NCI-H2107 treated with DMSO at 0.1 percent for 48 hours (cell line): Measurements from ENCODE around the gene LAMP1.
"Not testable (repeated sequence)": the region's sequence is repeated elsewhere in the genome, so short reads cannot be mapped to it uniquely, and the experiment has no call there.

ENCODE experiments used
- DNase-seq: peaks from one replicate; lab custom pipeline; 2025; ENCODE audit not compliant: unreplicated experiment; lab: John Stamatoyannopoulos, UW

Gene LAMP1

GRCh38 chr13:113327391-113327765 is 30.3 kb downstream of the LAMP1 start:
- DNase-seq: no peak

DNA sequence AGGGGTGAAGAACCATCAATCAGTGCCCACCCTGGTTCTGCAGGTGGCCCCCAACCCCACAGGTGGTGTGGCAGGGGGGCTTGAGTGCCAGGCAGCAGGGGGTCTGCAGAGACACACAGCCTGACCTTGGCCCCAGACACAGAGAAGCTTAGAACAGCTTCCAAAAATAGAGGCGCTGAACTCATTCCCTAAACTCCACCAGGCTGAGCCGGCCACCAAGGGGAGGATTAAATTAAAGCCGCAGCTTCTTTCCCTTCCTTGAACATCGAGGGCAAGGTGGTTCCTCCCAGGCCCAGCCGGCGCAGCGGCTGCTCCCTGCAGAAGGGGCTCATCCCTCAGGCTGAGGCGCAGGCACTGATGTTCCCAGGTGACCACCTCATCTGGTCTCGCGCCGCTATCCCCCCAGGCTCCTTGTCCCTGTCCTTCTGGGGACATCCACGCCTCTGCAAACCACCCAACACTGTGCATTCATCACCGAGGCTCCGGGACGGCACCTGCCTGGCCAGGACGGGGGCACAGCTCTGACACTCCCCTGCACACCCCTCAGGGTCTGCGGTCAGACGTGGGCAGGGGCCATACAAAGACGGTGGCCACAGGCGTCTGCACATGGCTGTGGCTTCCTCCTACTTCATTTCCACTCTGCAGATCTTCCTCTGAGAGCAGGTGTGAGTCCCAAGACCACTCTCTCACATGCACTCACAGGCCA is 30.9 kb downstream of the LAMP1 start:
- DNase-seq: no peak

- DNase-seq: no peak
Measured at GRCh38 chr13:113328851-113329250, 31.8 kb downstream of the LAMP1 start.

DNA sequence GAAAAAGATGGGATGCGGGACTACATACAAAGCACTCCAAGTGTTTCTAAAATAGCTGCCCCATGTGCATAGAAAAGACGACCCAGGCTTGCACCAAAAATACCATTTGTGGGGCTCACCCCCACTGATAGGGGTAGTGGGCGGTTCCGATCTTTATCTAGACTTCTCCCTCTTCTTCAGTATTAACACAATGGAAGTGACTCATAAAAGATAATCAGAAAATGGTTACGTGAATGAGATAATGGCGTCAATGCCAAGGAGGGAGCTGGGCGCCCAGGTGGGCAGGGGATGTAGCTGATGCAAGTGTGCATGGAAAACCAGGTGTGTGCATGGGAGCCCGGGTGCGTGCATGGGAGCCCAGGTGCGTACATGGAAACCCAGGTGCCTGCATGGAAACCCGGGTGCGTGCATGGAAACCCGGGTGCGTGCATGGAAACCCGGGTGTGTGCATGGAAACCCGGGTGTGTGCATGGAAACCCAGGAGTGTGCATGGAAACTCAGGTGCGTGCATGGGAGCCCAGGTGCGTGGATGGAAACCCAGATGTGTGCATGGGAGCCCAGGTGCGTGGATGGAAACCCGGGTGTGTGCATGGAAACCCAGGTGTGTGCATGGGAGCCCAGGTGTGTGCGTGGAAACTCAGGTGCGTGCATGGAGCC is 32.7 kb downstream of the LAMP1 start:
- no peak for DNase-seq

DNA sequence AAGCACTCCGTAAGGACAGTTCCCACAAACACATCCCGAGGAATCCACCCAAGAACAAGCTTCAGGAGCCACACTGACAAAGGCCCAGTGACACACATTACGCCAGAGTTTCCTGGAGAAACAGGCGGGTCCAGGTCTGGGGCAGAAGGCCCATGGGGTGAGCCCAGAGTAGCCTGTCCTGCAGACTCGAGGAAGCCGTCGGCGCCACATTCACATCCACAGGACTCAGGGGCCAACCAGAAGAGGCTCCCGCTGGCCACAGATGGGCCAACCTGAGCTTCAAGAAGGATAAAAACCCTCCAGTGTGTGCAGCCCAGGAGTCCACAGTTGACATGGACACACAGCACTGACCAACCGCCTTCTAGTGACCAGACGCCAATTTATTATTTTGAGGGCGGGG is 35.6 kb downstream of the LAMP1 start:
- DNase-seq: no peak

DNA sequence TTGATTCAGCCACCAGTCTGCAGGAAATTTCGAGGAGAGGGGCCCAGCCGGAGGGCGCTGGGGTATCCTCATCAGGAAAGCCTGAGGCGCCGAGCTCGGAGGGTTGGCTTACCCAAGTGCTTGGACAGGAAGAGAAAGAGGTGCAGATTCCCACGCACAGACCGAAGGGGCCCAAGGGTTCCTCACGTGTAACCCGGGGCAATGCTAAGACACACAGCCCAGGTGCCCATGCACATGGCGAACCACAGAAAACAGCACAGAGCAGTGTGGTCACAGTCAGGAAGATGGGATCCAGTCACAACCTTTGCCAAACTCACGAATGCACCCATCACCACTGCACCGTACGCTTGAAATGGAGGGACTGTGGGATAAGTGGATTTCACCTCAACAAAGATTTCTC is 36.0 kb downstream of the LAMP1 start:
- no peak for DNase-seq

DNA sequence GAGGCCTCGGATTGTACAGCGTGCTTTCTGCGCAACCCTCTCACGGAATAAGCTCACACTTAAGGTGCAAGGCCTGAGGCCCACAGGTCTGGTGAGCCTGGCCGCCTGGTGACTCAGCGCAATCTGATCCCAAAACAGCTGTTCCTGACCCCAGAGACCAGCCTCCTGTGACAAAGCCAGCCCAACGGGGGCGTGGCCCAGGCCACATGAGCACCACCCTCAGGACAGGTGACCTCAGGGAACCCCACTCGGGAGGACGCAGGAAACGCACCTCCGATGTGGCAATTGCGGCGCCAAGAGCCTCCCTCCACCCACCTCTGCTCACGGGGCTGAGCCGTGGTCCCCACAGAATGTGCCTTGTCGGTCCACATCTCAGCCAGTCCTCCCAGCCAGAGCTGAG is 40.5 kb downstream of the LAMP1 start:
- DNase-seq: no peak

- no peak for DNase-seq
Measured at GRCh38 chr13:113337976-113338375, 40.9 kb downstream of the LAMP1 start.

- DNase-seq: no peak
Measured at GRCh38 chr13:113338451-113338850, 41.4 kb downstream of the LAMP1 start.

DNA sequence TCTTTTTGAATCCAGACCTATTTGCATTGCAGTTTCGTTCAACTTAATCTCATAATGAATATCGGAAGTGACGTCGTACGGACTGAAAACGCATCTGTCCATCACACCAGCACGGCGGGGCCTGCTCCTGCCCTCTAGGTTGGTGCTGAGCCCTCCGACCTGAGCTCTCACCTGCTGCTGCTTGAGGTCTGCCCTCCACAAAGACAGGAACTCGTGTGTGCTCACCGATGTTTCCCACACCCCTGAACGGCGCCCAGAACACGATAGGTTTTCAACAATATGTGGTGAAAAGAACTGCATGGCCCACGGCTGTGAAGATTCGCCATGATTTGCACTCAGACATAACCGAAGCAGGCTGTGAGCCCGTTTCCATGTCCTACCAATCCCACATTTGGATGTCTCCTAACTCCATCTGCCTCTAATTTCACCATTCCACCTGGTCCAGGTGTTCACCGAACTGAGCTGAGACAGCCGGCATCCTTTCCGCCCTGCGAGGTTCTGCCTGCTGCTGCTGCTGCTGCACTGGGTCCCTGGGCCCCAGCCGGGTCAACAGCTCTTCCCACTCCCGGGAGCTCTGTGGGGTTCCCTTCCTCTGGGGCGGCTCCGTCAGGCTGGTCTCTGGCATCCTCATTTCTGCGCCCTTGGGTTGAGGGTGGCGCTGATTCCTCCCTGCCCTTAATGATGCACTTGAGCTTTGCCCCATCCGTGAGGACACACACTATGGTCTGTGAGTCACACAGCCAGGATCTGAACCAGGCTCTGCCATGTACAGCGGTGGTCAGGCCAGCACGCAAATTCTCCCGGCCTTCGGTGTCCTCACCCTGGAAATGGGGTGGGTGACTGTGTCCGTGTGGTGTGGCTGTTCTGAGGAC is 46.0 kb downstream of the LAMP1 start:
- DNase-seq: no peak

DNA sequence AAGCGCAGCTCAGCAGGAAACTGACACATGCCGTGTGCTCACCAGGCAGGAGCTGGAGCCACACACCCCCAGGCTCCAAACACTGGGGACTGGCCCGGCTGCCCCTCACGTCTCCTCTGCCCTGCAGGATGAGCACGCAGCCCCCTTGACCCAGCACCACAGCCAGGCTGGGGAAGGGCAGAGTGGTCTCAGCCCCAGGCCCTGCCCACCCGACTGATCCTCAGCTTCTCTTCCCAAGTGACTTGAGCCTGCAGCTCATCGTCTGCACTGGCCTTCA is 46.6 kb downstream of the LAMP1 start:
- no peak for DNase-seq

GRCh38 chr13:113345486-113345885 is 48.4 kb downstream of the LAMP1 start:
- DNase-seq: no peak

DNA sequence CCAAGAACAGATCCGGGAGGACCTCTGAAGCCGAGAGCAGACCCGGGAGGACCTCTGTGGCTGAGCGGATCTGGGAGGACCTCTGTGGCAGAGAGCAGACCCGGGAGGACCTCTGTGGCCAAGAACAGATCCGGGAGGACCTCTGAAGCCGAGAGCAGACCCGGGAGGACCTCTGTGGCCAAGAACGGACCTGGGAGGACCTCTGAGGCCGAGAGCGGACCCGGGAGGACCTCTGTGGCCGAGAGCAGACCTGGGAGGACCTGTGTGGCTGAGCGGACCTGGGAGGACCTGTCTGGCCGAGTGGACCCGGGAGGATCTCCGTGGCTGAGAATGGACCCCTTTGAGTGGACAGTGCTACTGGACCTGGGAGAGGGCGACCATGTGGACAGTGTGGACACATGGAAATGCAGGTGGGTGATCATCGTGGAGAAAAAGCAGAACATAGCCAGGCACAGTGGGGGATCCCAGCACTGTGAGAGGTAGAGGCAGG is 50.7 kb downstream of the LAMP1 start:
- DNase-seq: not testable (repeated sequence)

DNA sequence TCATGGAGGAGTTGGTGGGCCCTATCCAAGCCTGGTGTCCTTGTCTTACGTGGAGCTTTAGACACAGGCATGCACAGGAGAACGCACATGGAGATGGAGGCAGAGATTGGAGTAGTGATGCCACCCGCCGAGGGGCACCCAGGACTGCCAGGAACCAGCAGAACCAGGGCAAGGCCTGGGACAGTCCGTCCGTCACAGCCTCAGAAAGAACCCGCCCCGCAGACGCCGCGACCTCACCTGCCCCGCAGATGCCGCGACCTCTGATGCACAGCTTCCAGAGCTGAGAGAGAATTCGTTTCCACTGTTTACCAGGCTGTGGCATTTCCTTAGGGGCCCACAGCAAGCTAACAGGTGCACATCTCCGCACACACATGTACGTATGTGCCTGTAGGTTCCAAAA is 51.6 kb downstream of the LAMP1 start:
- no peak for DNase-seq

- DNase-seq: no peak
Measured at GRCh38 chr13:113349050-113349449, 52.0 kb downstream of the LAMP1 start.

DNA sequence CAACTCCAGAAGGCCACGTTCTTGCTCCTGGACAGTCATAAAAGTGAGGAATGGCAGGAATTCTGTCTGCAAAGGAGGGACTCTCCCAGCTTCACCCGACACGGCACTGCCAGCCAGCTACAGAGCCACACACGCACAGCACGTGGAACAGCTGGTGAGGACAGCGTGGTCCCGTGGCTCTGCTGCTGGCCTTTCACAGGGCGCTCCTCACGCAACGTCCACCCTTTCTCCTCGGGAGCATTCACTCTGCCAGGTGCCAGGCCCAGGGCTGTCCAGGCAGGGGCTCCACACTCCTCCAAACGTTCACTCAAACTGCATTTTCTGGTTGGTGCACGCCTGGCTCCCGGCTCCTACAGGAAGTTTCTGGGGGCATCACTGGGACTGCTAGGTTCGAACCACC is 52.5 kb downstream of the LAMP1 start:
- DNase-seq: no peak

- DNase-seq: no peak
Measured at GRCh38 chr13:113350065-113350937, 53.3 kb downstream of the LAMP1 start.

GRCh38 chr13:113350938-113351335 is 53.9 kb downstream of the LAMP1 start:
- no peak for DNase-seq

- no peak for DNase-seq
Measured at GRCh38 chr13:113351514-113352026, 54.5 kb downstream of the LAMP1 start.

DNA sequence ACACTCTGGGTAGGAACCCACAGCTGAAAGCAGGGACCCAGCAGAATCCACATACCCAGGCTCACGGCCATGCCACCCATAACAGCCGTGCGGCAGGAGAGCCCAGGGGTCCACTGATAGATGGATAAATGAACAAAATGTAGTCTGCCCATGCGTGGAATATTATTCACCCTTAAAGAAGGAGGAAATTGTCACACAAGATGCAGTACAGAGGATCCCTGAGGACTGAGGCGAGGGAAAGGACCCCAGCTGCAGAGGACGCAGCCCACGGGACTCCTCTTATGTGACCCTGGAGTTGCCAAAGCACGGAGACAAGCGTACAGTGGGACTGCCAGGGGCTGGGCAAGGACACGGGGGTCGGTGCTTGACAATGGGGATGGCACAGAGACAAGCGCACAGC is 56.2 kb downstream of the LAMP1 start:
- DNase-seq: no peak
